GOT3 (cell line): ENCODE data around the gene SHKBP1.

ENCODE experiments used
- DNase-seq: peaks from one replicate; lab custom pipeline; 2025; ENCODE audit warnings: mixed read lengths; lab: John Stamatoyannopoulos, UW

The SHKBP1 gene

DNA sequence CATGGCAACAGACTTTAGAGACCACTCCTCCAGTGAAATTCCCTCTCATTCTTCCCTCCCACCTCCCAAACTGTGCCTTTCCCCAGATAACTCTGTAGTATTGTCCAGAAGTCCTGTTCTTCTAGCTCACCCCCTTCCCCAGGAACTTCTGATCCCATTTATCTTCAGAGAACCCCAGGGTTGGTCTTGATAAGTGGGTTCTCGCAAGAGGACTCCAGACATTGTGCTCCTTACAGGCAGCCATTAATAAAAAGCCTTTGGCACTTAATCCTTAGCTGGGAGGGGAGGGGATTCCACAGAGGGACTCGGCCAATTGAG is 26.4 kb downstream of the SHKBP1 start:
- DNase-seq: no peak

DNA sequence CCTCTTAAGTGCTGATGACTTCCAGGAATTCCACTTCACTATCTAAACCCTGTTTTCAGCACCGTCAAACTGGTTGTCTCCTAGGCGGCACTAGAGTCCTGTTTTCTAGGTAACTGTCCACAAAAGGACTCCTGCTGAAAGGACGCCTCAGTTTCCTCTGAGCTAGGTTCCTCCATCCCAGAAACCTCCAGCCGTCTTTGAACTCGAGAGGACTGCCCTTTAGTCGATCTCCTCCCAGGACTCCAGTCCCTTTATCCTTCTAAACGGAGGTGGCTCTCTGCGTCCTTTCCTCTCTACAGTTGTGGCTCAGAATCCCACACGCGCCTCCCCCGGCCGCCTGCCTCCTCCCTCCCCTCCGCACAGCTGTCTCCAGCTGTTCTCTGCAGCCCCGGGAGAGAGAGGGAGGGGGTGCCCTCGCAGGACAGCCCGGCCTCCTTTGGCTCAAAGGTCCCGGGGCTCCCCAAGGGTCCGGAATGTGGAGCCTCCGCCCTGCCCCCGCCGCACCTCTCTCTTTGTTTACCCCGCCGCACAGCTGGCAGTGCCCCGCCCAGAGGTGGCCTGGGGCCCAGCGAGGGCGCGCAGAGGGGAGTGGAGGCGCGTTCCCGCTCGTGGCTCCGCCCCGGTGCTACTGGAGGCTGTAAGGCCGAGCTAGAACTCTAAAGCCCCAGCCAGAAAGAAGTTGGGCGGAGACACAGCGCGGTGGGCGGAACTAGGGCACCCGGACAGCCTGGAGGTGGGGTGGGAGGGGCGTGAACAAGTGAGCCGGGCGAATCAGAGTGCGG is 26.9 kb downstream of the SHKBP1 start:
- DNase-seq: peak; percentile 58

DNA sequence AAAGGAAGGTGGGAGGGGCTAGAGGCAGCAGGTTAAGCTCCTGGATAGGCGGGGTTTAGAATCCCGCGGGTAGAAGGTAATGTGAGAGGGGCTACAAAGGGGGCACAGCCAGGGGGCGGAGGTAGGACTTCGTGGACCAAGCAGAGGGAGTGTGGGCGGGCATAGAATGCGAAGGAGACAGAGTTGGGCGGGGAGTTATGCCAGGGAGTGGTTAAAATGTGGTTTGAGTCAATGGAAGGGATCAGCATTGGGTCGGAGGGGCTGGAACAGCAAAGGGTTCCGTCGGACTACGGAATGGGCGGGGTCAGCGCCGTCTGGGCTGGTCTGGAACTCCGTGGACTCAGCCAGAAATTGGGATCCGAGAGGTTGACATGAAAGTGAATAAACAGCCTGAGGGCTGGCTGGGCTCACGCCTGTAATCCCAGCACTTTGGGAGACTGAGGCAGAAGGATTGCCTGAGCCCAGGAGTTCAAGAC is 27.5 kb downstream of the SHKBP1 start:
- no peak for DNase-seq

GRCh38 chr19:40604647-40605215 is 28.1 kb downstream of the SHKBP1 start:
- DNase-seq: no peak

- peak; percentile 53 for DNase-seq
Measured at GRCh38 chr19:40605216-40605971, 28.7 kb downstream of the SHKBP1 start.

DNA sequence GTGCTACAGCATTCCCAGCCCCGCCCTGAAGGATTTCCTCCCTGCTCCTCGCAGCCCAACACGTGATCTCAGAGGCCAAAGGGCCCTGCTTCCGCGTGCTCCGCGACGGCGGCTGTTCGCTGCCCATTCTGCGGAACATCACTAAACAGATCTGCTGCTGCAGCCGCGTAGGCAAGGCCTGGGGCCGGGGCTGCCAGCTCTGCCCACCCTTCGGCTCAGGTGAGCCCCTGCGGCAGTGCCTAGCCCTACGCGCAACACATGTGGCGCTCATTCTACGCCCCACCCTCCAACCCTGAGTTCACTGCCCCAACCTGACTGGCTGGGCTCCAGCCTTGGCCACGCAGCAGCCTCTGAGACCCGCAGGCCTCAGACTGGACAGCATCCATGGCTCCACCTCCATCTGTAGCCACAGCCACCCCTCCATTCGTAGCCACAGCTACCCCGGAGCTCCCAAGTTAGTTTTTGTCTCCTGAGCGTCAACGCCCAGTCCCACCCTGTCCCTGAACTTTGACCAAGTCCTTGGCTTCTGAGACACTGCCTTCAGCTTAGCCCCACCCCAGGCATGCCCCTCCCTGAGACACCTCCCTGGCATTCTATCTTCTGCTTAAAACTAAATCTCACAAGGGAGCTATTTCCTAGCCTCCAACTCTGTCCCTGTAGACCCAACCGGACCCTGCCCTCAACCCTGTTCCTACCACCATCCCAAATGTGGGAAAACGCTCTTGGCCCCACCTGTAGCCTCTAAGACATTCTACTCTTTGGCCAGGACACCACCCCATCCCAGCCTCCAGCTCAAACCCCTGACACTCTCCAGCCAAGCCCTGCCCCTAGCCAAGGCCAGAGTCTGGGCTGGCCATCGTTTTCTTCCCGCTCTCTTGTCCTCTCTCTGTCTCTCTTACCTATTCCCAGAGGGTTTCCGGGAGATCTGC is 30.9 kb downstream of the SHKBP1 start:
- no peak for DNase-seq

- DNase-seq: no peak
Measured at GRCh38 chr19:40608240-40608621, 31.6 kb downstream of the SHKBP1 start.

GRCh38 chr19:40608957-40609356 is 32.3 kb downstream of the SHKBP1 start:
- DNase-seq: no peak

DNA sequence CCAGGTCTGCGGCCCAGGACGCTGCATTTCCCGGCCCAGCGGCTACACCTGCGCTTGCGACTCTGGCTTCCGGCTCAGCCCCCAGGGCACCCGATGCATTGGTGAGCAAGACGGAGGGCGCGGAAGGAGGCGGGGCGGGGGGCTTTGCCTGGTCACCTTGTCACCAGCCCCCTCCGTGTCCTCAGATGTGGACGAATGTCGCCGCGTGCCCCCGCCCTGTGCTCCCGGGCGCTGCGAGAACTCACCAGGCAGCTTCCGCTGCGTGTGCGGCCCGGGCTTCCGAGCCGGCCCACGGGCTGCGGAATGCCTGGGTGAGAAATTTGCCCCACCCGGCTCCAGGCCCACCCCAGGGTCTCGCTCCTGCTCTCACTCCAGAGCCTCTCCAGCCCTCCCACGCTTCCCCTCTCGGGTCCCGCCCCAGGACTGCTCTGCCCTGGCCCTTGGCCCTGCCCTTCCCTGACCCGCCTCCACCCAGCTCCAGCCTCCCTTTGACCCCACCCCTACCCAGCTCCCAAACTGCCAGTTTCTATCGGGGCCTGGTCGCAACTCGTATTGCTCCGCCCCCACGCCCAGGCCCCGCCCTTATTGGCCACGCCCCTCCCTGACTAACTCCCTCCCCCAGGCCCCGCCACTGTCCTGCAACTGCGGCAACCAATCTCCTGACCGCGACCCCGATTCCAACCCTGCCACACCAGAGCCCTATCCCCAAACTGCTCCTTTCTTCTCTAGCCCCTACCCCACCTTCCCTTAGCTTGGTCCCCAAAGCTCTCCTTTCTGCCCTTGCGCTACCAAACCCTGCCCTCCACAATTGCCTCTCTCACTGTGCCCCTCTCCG is 33.1 kb downstream of the SHKBP1 start:
- DNase-seq: peak; percentile 63

GRCh38 chr19:40610396-40611064 is 33.9 kb downstream of the SHKBP1 start:
- no peak for DNase-seq

- no peak for DNase-seq
Measured at GRCh38 chr19:40611096-40611495, 34.4 kb downstream of the SHKBP1 start.

- DNase-seq: no peak
Measured at GRCh38 chr19:40611900-40612698, 35.4 kb downstream of the SHKBP1 start.

GRCh38 chr19:40612831-40613689 is 36.4 kb downstream of the SHKBP1 start:
- no peak for DNase-seq

- peak; percentile 66 for DNase-seq
Measured at GRCh38 chr19:40613690-40614621, 37.3 kb downstream of the SHKBP1 start.

- peak; percentile 83 for DNase-seq
Measured at GRCh38 chr19:40614622-40615411, 38.1 kb downstream of the SHKBP1 start.

- DNase-seq: no peak
Measured at GRCh38 chr19:40616178-40616577, 39.5 kb downstream of the SHKBP1 start.

GRCh38 chr19:40616941-40617340 is 40.3 kb downstream of the SHKBP1 start:
- DNase-seq: no peak
